ENCODE measurements around the gene WDR64.

Gene WDR64

GRCh38 chr1:241751524-241751923 lies 99.4 kb downstream of the WDR64 start:
- Histone ChIP-seq H3K4me1 (ENCODE audit: control insufficient read depth, low read depth, low read length) (no peaks in the 10 kb centered on the region), H3K9me3 (ENCODE audit: control insufficient read depth, low read depth, low read length) (no peaks in the 10 kb centered on the region), H3K27me3 (ENCODE audit: control insufficient read depth, insufficient read depth, low read length) (no peaks in the 10 kb centered on the region), H3K36me3 (ENCODE audit: control insufficient read depth, low read depth, low read length) (no peaks in the 10 kb centered on the region), H3K4me3 (ENCODE audit: low read length) (no peak overlapping the region), H3K27ac (ENCODE audit: low read length) (no peak overlapping the region), H3K9ac (ENCODE audit: low read length) (no peak overlapping the region)

- Histone ChIP-seq H3K36me3 (ENCODE audit: control insufficient read depth, low read depth, low read length) (no peaks in the 10 kb centered on the region), H3K9me3 (ENCODE audit: control insufficient read depth, low read depth, low read length) (no peaks in the 10 kb centered on the region), H3K4me1 (ENCODE audit: control insufficient read depth, low read depth, low read length) (no peaks in the 10 kb centered on the region), H3K27me3 (ENCODE audit: control insufficient read depth, insufficient read depth, low read length) (no peaks in the 10 kb centered on the region), H3K9ac (ENCODE audit: low read length) (no peak overlapping the region), H3K4me3 (ENCODE audit: low read length) (no peak overlapping the region), H3K27ac (ENCODE audit: low read length) (no peak overlapping the region)
Measured at GRCh38 chr1:241762713-241763339, 110.7 kb downstream of the WDR64 start.

DNA sequence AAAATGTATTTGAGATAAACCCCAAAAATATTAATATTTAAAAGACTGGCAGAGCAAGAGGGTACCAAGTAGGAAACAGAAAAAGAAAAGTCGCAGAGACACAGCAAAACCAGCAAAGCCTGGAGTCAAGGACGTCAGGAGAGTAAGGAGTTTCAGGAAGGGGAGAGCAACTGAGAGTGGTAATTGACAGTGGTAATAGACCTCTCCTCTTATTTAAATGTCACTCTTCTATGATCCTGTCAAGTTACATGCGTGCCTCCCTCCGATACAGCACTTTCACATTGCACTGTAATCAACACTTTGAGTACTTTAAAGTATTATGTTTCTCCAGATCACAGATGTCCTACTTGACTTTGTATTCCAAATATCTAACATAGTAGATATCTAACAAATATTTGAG lies 113.3 kb downstream of the WDR64 start:
- H3K36me3 ChIP-seq (ENCODE audit: control insufficient read depth, low read depth, low read length), result no peaks in the 10 kb centered on the region
- H3K27me3 ChIP-seq (ENCODE audit: control insufficient read depth, insufficient read depth, low read length), result no peaks in the 10 kb centered on the region
- no peaks in the 10 kb centered on the region for H3K4me1 ChIP-seq (ENCODE audit: control insufficient read depth, low read depth, low read length)
- no peak overlapping the region for H3K9ac ChIP-seq (ENCODE audit: low read length)
- H3K9me3 ChIP-seq (ENCODE audit: control insufficient read depth, low read depth, low read length), result no peaks in the 10 kb centered on the region
- no peak overlapping the region for H3K27ac ChIP-seq (ENCODE audit: low read length)
- H3K4me3 ChIP-seq (ENCODE audit: low read length), result no peak overlapping the region

DNA sequence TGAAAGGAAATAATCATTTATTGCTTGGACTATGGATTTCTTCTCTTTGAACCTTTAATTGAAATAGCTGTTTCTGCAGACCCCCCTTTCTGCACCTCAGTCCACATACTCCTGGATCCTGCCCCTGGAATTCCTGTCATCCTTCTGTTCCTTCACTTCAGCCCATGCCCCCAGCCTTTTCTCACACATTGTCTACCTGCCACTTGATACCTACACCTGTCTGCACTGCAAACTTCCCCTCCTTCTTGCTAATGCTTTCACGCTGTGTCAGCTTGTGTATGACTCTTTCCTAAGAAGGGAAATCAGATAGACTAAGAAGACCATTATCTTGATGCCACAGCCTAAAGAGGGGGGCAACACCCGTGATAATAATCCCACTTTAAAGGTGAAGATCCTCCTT lies 115.7 kb downstream of the WDR64 start:
- Histone ChIP-seq H3K4me1 (ENCODE audit: control insufficient read depth, low read depth, low read length) (no peaks in the 10 kb centered on the region), H3K36me3 (ENCODE audit: control insufficient read depth, low read depth, low read length) (no peaks in the 10 kb centered on the region), H3K27ac (ENCODE audit: low read length) (no peak overlapping the region), H3K9ac (ENCODE audit: low read length) (no peak overlapping the region), H3K4me3 (ENCODE audit: low read length) (no peak overlapping the region), H3K27me3 (ENCODE audit: control insufficient read depth, insufficient read depth, low read length) (no peaks in the 10 kb centered on the region), H3K9me3 (ENCODE audit: control insufficient read depth, low read depth, low read length) (no peaks in the 10 kb centered on the region)

- H3K27me3 ChIP-seq (ENCODE audit: control insufficient read depth, insufficient read depth, low read length), result no peaks in the 10 kb centered on the region
- no peaks in the 10 kb centered on the region for H3K36me3 ChIP-seq (ENCODE audit: control insufficient read depth, low read depth, low read length)
- no peak overlapping the region for H3K9ac ChIP-seq (ENCODE audit: low read length)
Measured at GRCh38 chr1:241770115-241770514, 118.0 kb downstream of the WDR64 start.

GRCh38 chr1:241771117-241771516 lies 119.0 kb downstream of the WDR64 start:
- H3K9me3 ChIP-seq (ENCODE audit: control insufficient read depth, low read depth, low read length), result no peaks in the 10 kb centered on the region
- no peak overlapping the region for H3K27ac ChIP-seq (ENCODE audit: low read length)
- H3K4me3 ChIP-seq (ENCODE audit: low read length), result no peak overlapping the region
- H3K27me3 ChIP-seq (ENCODE audit: control insufficient read depth, insufficient read depth, low read length), result no peaks in the 10 kb centered on the region
- no peak overlapping the region for H3K9ac ChIP-seq (ENCODE audit: low read length)
- no peaks in the 10 kb centered on the region for H3K4me1 ChIP-seq (ENCODE audit: control insufficient read depth, low read depth, low read length)
- no peaks in the 10 kb centered on the region for H3K36me3 ChIP-seq (ENCODE audit: control insufficient read depth, low read depth, low read length)

More at GRCh38 chr1:241770115-241770514, 118.0 kb downstream of the WDR64 start:
- no peak overlapping the region for H3K27ac ChIP-seq (ENCODE audit: low read length)
- no peaks in the 10 kb centered on the region for H3K4me1 ChIP-seq (ENCODE audit: control insufficient read depth, low read depth, low read length)
- no peak overlapping the region for H3K4me3 ChIP-seq (ENCODE audit: low read length)
- H3K9me3 ChIP-seq (ENCODE audit: control insufficient read depth, low read depth, low read length), result no peaks in the 10 kb centered on the region

GRCh38 chr1:241772932-241773500 lies 120.9 kb downstream of the WDR64 start:
- H3K4me3 ChIP-seq (ENCODE audit: low read length), result no peak overlapping the region
- no peaks in the 10 kb centered on the region for H3K36me3 ChIP-seq (ENCODE audit: control insufficient read depth, low read depth, low read length)
- no peaks in the 10 kb centered on the region for H3K27me3 ChIP-seq (ENCODE audit: control insufficient read depth, insufficient read depth, low read length)
- no peak overlapping the region for H3K27ac ChIP-seq (ENCODE audit: low read length)
- no peak overlapping the region for H3K9ac ChIP-seq (ENCODE audit: low read length)
- no peaks in the 10 kb centered on the region for H3K4me1 ChIP-seq (ENCODE audit: control insufficient read depth, low read depth, low read length)
- H3K9me3 ChIP-seq (ENCODE audit: control insufficient read depth, low read depth, low read length), result no peaks in the 10 kb centered on the region

GRCh38 chr1:241773991-241774390 lies 121.9 kb downstream of the WDR64 start:
- no peak overlapping the region for H3K9ac ChIP-seq (ENCODE audit: low read length)

DNA sequence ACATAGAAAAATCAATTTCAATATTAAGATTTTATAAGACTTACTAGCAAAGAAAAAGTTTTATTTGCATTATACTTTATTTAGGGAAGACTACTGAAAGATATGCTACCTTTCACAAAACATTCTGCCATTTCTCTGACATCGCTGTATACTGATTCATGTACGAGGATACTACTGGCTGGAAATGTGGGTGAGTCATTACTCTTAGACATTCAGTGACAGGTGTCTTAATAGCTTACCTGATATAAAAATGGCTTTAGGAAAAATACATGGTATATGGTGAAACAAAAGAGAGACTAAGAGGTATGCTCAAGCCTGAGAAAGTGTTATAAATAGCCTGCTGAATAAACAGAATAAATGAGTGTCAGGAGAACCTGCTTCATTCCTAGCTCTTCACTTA lies 122.9 kb downstream of the WDR64 start:
- Histone ChIP-seq H3K9me3 (ENCODE audit: control insufficient read depth, low read depth, low read length) (no peaks in the 10 kb centered on the region), H3K9ac (ENCODE audit: low read length) (no peak overlapping the region), H3K36me3 (ENCODE audit: control insufficient read depth, low read depth, low read length) (no peaks in the 10 kb centered on the region), H3K4me3 (ENCODE audit: low read length) (no peak overlapping the region), H3K4me1 (ENCODE audit: control insufficient read depth, low read depth, low read length) (no peaks in the 10 kb centered on the region), H3K27ac (ENCODE audit: low read length) (no peak overlapping the region), H3K27me3 (ENCODE audit: control insufficient read depth, insufficient read depth, low read length) (no peaks in the 10 kb centered on the region)

More at GRCh38 chr1:241773991-241774390, 121.9 kb downstream of the WDR64 start:
- Histone ChIP-seq H3K27me3 (ENCODE audit: control insufficient read depth, insufficient read depth, low read length) (no peaks in the 10 kb centered on the region), H3K4me1 (ENCODE audit: control insufficient read depth, low read depth, low read length) (no peaks in the 10 kb centered on the region), H3K27ac (ENCODE audit: low read length) (no peak overlapping the region), H3K4me3 (ENCODE audit: low read length) (no peak overlapping the region), H3K9me3 (ENCODE audit: control insufficient read depth, low read depth, low read length) (no peaks in the 10 kb centered on the region), H3K36me3 (ENCODE audit: control insufficient read depth, low read depth, low read length) (no peaks in the 10 kb centered on the region)

DNA sequence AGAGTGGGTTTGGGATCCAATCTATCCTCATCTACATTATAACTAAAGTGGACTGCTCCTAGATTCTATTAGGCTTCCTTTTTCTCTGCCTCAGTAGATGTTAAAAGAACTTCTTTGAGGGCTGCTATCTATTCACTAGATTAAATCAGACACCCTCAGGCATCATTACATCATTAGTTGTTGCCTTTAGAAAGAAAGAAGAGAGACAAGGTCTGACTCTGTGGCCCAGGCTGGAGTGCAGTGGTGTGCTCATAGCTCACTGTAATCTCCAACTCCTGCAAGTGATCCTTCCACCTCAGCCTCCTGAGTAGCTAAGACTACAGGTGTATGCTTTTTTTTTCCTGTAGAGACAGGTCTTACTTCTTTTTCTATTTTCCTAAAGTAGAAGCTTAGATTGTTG lies 124.8 kb downstream of the WDR64 start:
- Histone ChIP-seq H3K36me3 (ENCODE audit: control insufficient read depth, low read depth, low read length) (no peaks in the 10 kb centered on the region), H3K4me1 (ENCODE audit: control insufficient read depth, low read depth, low read length) (no peaks in the 10 kb centered on the region), H3K4me3 (ENCODE audit: low read length) (no peak overlapping the region), H3K27me3 (ENCODE audit: control insufficient read depth, insufficient read depth, low read length) (no peaks in the 10 kb centered on the region), H3K9ac (ENCODE audit: low read length) (no peak overlapping the region), H3K9me3 (ENCODE audit: control insufficient read depth, low read depth, low read length) (no peaks in the 10 kb centered on the region), H3K27ac (ENCODE audit: low read length) (no peak overlapping the region)

DNA sequence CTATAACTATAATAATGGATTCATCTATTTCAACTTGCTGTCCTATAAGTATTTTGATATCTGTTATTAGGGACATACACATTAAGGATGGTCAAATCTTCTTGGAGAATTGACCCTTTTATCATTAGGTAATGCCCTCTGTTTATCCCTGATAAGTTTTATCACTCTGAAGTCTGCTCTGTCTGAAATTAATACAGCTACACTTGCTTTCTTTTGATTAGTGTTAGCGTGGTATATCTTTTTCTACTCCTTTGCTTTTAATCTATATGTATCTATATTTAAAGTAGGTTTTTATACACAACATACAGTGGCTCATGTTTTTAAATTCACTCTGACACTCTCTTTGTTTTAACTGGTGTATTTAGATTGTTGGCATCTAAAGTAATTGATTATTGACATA lies 126.0 kb downstream of the WDR64 start:
- Histone ChIP-seq H3K9me3 (ENCODE audit: control insufficient read depth, low read depth, low read length) (no peaks in the 10 kb centered on the region), H3K27me3 (ENCODE audit: control insufficient read depth, insufficient read depth, low read length) (no peaks in the 10 kb centered on the region), H3K4me3 (ENCODE audit: low read length) (no peak overlapping the region), H3K27ac (ENCODE audit: low read length) (no peak overlapping the region), H3K36me3 (ENCODE audit: control insufficient read depth, low read depth, low read length) (no peaks in the 10 kb centered on the region), H3K9ac (ENCODE audit: low read length) (no peak overlapping the region), H3K4me1 (ENCODE audit: control insufficient read depth, low read depth, low read length) (no peaks in the 10 kb centered on the region)

DNA sequence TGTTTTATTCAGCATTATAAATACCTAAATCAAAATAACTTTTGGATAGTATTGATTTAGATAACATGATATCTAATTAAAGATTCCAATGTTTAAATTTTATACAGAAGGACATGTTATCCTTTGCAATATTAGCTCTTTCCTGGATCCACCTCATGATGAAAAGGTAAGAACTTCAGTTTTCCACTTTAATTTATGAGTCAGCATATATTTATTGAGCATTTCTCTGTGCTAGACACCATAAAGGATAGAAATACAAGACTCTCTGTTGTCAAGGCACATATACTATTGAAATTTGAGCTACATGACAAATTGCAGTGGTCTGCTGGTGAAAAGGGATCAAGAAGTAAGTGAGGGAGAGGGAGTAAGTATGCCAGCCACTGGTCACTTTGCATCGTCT lies 127.8 kb downstream of the WDR64 start:
- H3K4me1 ChIP-seq (ENCODE audit: control insufficient read depth, low read depth, low read length), result no peaks in the 10 kb centered on the region

More for the DNA sequence above, 127.8 kb downstream of the WDR64 start:
- H3K27ac ChIP-seq (ENCODE audit: low read length), result no peak overlapping the region
- H3K4me3 ChIP-seq (ENCODE audit: low read length), result no peak overlapping the region
- no peaks in the 10 kb centered on the region for H3K27me3 ChIP-seq (ENCODE audit: control insufficient read depth, insufficient read depth, low read length)
- H3K36me3 ChIP-seq (ENCODE audit: control insufficient read depth, low read depth, low read length), result no peaks in the 10 kb centered on the region
- H3K9ac ChIP-seq (ENCODE audit: low read length), result no peak overlapping the region
- no peaks in the 10 kb centered on the region for H3K9me3 ChIP-seq (ENCODE audit: control insufficient read depth, low read depth, low read length)

Data from iPS-18a (cell line).